Neuronal stem cell (in vitro differentiated cells): ENCODE measurements around the gene LCN10.
"Not testable (repeated sequence)": the region's sequence is repeated elsewhere in the genome, so short reads cannot be mapped to it uniquely, and the experiment has no call there.

Source experiments
- DNase-seq: peaks from one replicate; pipeline ENCODE4 v3.0.0-alpha.2; 2013; ENCODE audit warnings: low spot score
- H2AFZ ChIP-seq: one replicate; pipeline ENCODE4 v1.6.1; 2013; ENCODE audit warnings: mild to moderate bottlenecking, low read length, inconsistent platforms
- H2AK5ac ChIP-seq: 2 replicates; pipeline ENCODE4 v1.6.1; 2013; ENCODE audit warnings: low read depth, mild to moderate bottlenecking, inconsistent platforms, low read length, moderate library complexity, mixed read lengths
- H2BK120ac ChIP-seq: 2 replicates; pipeline ENCODE4 v1.6.1; 2013; ENCODE audit warnings: low read depth, mild to moderate bottlenecking, inconsistent platforms, low read length, moderate library complexity, mixed read lengths
- H2BK12ac ChIP-seq: one replicate; pipeline ENCODE4 v1.6.1; 2013; ENCODE audit warnings: low read length, inconsistent platforms
- H2BK15ac ChIP-seq: 2 replicates; pipeline ENCODE4 v1.6.1; 2013; ENCODE audit warnings: mild to moderate bottlenecking, low read length, inconsistent platforms, mixed read lengths
- H2BK5ac ChIP-seq: one replicate; pipeline ENCODE4 v1.6.1; 2013; ENCODE audit warnings: inconsistent platforms, mild to moderate bottlenecking, low read length, moderate library complexity
- H3K14ac ChIP-seq: one replicate; pipeline ENCODE4 v1.6.1; 2013; ENCODE audit warnings: low read length, inconsistent platforms
- H3K18ac ChIP-seq: 2 replicates; pipeline ENCODE4 v1.6.1; 2013; ENCODE audit warnings: low read length, inconsistent platforms
- H3K23ac ChIP-seq: 2 replicates; pipeline ENCODE4 v1.6.1; 2013; ENCODE audit warnings: low read depth, mild to moderate bottlenecking, mixed read lengths, low read length, inconsistent platforms; ENCODE audit not compliant: poor library complexity
- H3K27ac ChIP-seq: replicated peaks from 3 replicates; pipeline ENCODE4 v1.5.1; 2013; ENCODE audit warnings: low read length, inconsistent platforms
- H3K27me3 ChIP-seq, 3 experiments: 2 replicates each; pipeline ENCODE4 v1.6.1; 2013; ENCODE audit warnings: low read length in 3 of 3, mild to moderate bottlenecking in 2 of 3, inconsistent platforms in 1 of 3, low read depth in 1 of 3, mixed read lengths in 1 of 3, moderate library complexity in 1 of 3; ENCODE audit not compliant: control insufficient read depth in 3 of 3, insufficient read depth in 3 of 3
- H3K36me3 ChIP-seq, 2 donors: replicated peaks in 1 of 2; 2 replicates each; pipeline ENCODE4 v1.6.1; 2013; ENCODE audit warnings: low read length in 2 of 2; ENCODE audit not compliant: control insufficient read depth in 2 of 2, insufficient read depth in 2 of 2
- H3K4ac ChIP-seq: 2 replicates; pipeline ENCODE4 v1.6.1; 2013; ENCODE audit warnings: inconsistent platforms, mild to moderate bottlenecking, low read length, moderate library complexity
- H3K4me1 ChIP-seq, 2 donors: 1 replicate in 1 of 2; 2 replicates in 1 of 2; pipeline ENCODE4 v1.6.1; 2013; ENCODE audit warnings: low read length in 2 of 2, low read depth in 1 of 2; ENCODE audit not compliant: control insufficient read depth in 2 of 2, insufficient read depth in 1 of 2
- H3K4me2 ChIP-seq: one replicate; pipeline ENCODE4 v1.6.1; 2013; ENCODE audit warnings: mild to moderate bottlenecking, low read length, inconsistent platforms; ENCODE audit not compliant: insufficient read depth, poor library complexity, severe bottlenecking
- H3K4me3 ChIP-seq, 2 donors: 2 replicates each; pipeline ENCODE4 v1.5.1; 2013; ENCODE audit warnings: low read length in 2 of 2, mild to moderate bottlenecking in 2 of 2, inconsistent platforms in 1 of 2, moderate library complexity in 1 of 2
- H3K79me1 ChIP-seq: one replicate; pipeline ENCODE4 v1.6.1; 2013; ENCODE audit warnings: low read depth, mild to moderate bottlenecking, inconsistent platforms, low read length, moderate library complexity
- H3K9ac ChIP-seq: one replicate; pipeline ENCODE4 v1.6.1; 2013; ENCODE audit warnings: mild to moderate bottlenecking, low read depth, low read length, inconsistent platforms; ENCODE audit not compliant: poor library complexity
- H3K9me3 ChIP-seq, 2 donors: replicated peaks in 1 of 2; 2 replicates each; pipeline versions ENCODE3 to v1.6.1; 2013; ENCODE audit warnings: low read length in 2 of 2, mild to moderate bottlenecking in 2 of 2, inconsistent platforms in 1 of 2, low read depth in 1 of 2, mixed read lengths in 1 of 2, moderate library complexity in 1 of 2; ENCODE audit not compliant: control insufficient read depth in 2 of 2, insufficient read depth in 1 of 2
- H4K8ac ChIP-seq: one replicate; pipeline ENCODE4 v1.6.1; 2013; ENCODE audit warnings: low read depth, mild to moderate bottlenecking, inconsistent platforms, low read length, moderate library complexity
- H4K91ac ChIP-seq: one replicate; pipeline ENCODE4 v1.6.1; 2013; ENCODE audit warnings: low read length, low read depth, mild to moderate bottlenecking, inconsistent platforms; ENCODE audit not compliant: poor library complexity
- whole genome bisulfite sequencing, 2 donors: extraction: QIAGEN DNeasy Blood & Tissue Kit; methylation state at CpG; one replicate each; pipeline ENCODE4 v1.1.7; 2013; ENCODE audit warnings: missing lambda C conversion rate in 2 of 2, mixed read lengths in 1 of 2; ENCODE audit not compliant: insufficient read length in 2 of 2, insufficient replicate concordance in 1 of 2; ENCODE audit errors: extremely low coverage in 2 of 2; 5-methylcytosine and 5-hydroxymethylcytosine counted together

LCN10 gene

GRCh38 chr9:136786451-136786850 lies 43.7 kb upstream of the LCN10 start:
- no CpG with 5 or more reads among the region's 10 CpGs for WGBS, 2 donors
- no peak overlapping the region for H3K4me2 ChIP-seq
- H3K4ac ChIP-seq, result no peak overlapping the region

GRCh38 chr9:136785565-136786355 lies 43.0 kb upstream of the LCN10 start:
- H3K36me3 ChIP-seq, H4K8ac ChIP-seq, H3K14ac ChIP-seq, H3K9me3 ChIP-seq, H2BK120ac ChIP-seq, H2BK12ac ChIP-seq, H2AK5ac ChIP-seq, H3K4me2 ChIP-seq, H3K23ac ChIP-seq, H3K4me3 ChIP-seq, H3K9ac ChIP-seq, H2AFZ ChIP-seq, H4K91ac ChIP-seq, H3K18ac ChIP-seq, DNase-seq, H3K79me1 ChIP-seq, H2BK5ac ChIP-seq, H3K27ac ChIP-seq, H3K4ac ChIP-seq, H2BK15ac ChIP-seq: not testable (repeated sequence)
- Histone ChIP-seq H3K27me3 (peaks cover 0 to 22% (median 0%) of the 10 kb centered on the region in 3 experiments), H3K4me1 (peaks cover 9 to 19% of the 10 kb centered on the region in 2 donors)
- no CpG with 5 or more reads among the region's 23 CpGs for WGBS, 2 donors

More at GRCh38 chr9:136786451-136786850, 43.7 kb upstream of the LCN10 start:
- H3K9me3 ChIP-seq, result no peaks in the 10 kb centered on the region
- H2BK15ac ChIP-seq, result no peak overlapping the region
- H2BK5ac ChIP-seq, result no peak overlapping the region
- H3K79me1 ChIP-seq, result no peaks in the 10 kb centered on the region
- H3K4me1 ChIP-seq, result peaks cover 9 to 20% of the 10 kb centered on the region in 2 donors
- peaks cover 0 to 18% (median 0%) of the 10 kb centered on the region in 3 experiments for H3K27me3 ChIP-seq
- no peak overlapping the region for H2BK12ac ChIP-seq
- no peak for DNase-seq
- no peaks in the 10 kb centered on the region for H3K36me3 ChIP-seq
- H2BK120ac ChIP-seq, result no peak overlapping the region
- H2AFZ ChIP-seq, result no peak overlapping the region
- H2AK5ac ChIP-seq, result no peak overlapping the region
- H3K9ac ChIP-seq, result no peak overlapping the region
- no peak overlapping the region for H3K4me3 ChIP-seq
- no peak overlapping the region for H3K27ac ChIP-seq
- H4K91ac ChIP-seq, result no peak overlapping the region
- H4K8ac ChIP-seq, result no peak overlapping the region
- no peak overlapping the region for H3K14ac ChIP-seq
- H3K23ac ChIP-seq, result no peak overlapping the region
- H3K18ac ChIP-seq, result no peak overlapping the region

- no peak for DNase-seq
- H2BK15ac ChIP-seq, result no peak overlapping the region
- H3K79me1 ChIP-seq, result no peaks in the 10 kb centered on the region
- H2AFZ ChIP-seq, result peak overlapping the region; percentile 59
- no peak overlapping the region for H2BK5ac ChIP-seq
- H3K36me3 ChIP-seq, result no peaks in the 10 kb centered on the region
- no peak overlapping the region for H3K9ac ChIP-seq
- no peak overlapping the region for H2BK120ac ChIP-seq
- no peak overlapping the region for H3K14ac ChIP-seq
- WGBS, 2 donors, result no CpG with 5 or more reads among the region's 6 CpGs
- no peak overlapping the region for H2AK5ac ChIP-seq
- H3K4ac ChIP-seq, result no peak overlapping the region
- H3K9me3 ChIP-seq, result no peaks in the 10 kb centered on the region
- H3K4me1 ChIP-seq, result peaks cover 7 to 14% of the 10 kb centered on the region in 2 donors
- no peak overlapping the region for H4K91ac ChIP-seq
- H3K23ac ChIP-seq, result no peak overlapping the region
- no peak overlapping the region for H3K27ac ChIP-seq
- no peak overlapping the region for H3K4me2 ChIP-seq
- no peak overlapping the region for H3K18ac ChIP-seq
- H3K4me3 ChIP-seq, result no peak overlapping the region
- no peak overlapping the region for H2BK12ac ChIP-seq
- H3K27me3 ChIP-seq, result peaks cover 0 to 29% (median 0%) of the 10 kb centered on the region in 3 experiments
- H4K8ac ChIP-seq, result no peak overlapping the region
Measured at GRCh38 chr9:136784997-136785361, 42.2 kb upstream of the LCN10 start.

GRCh38 chr9:136784249-136784996 lies 41.7 kb upstream of the LCN10 start:
- Histone ChIP-seq H3K79me1 (no peaks in the 10 kb centered on the region), H3K4me2 (no peak overlapping the region), H2BK15ac (no peak overlapping the region), H2AFZ (no peak overlapping the region), H3K18ac (no peak overlapping the region), H3K4me3 (no peak overlapping the region), H3K9ac (no peak overlapping the region), H3K4me1 (peaks cover 7 to 12% of the 10 kb centered on the region in 2 donors), H3K23ac (no peak overlapping the region), H2BK5ac (no peak overlapping the region), H2BK120ac (no peak overlapping the region), H3K27ac (no peak overlapping the region), H3K36me3 (no peaks in the 10 kb centered on the region), H3K27me3 (peaks cover 0 to 34% (median 0%) of the 10 kb centered on the region in 3 experiments), H2AK5ac (no peak overlapping the region), H3K4ac (no peak overlapping the region), H3K9me3 (no peaks in the 10 kb centered on the region), H4K8ac (no peak overlapping the region), H4K91ac (no peak overlapping the region), H3K14ac (no peak overlapping the region), H2BK12ac (no peak overlapping the region)
- no peak for DNase-seq
- no CpG with 5 or more reads among the region's 9 CpGs for WGBS, 2 donors
